SHP77 (cell line): Measurements from ENCODE around the gene KCNG4.
A peak's percentile ranks its signal among the peaks of the same experiment; 100 is the strongest.
"Not testable (repeated sequence)": the region's sequence is repeated elsewhere in the genome, so short reads cannot be mapped to it uniquely, and the experiment has no call there.

Experiments used
- DNase-seq, 2 experiments: peaks; one replicate each; lab custom pipeline; 2025; lab: John Stamatoyannopoulos, UW

The KCNG4 gene

DNA sequence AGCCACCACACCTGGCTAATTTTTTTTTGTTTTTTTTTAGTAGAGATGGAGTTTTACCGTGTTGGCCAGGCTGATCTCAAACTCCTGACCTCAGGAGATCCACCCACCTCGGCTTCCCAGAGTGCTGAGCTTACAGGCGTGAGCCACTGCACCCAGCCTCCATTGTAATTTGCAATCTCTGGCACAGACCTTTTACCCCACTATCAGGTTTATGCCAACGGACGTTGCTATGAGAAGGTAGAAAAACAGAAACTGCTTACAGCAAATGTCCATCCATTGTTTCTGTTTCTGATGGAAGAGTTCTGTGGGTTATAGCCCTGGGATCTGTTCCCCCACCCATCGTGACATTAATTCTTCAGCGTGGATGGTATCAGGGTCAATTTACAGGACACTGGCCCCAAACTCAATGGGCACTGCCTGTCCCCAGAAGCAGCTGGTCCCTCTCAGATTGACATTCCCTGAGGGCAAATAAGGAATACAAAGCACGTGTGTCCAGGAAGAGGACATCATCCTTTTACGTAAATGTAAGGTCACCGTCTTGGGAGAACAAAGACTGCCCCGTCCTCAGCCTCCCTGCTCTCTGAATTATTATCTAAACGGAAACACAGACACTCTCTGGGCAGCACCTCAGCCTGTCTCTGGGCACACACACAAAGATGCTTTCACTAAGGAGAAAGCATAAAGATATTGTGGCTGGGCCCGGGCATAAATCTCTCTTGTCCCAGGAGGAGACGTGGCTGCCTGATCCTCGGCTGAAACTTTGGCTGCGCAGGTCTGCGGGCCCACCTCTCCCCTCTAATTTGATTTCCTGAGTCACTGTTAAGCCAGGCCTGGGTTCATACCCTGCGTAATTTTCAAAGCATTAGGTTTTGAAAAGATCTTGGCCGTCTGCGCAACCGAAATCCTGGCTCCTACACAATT lies 5.2 kb downstream of the KCNG4 start:
- no peak for DNase-seq

DNA sequence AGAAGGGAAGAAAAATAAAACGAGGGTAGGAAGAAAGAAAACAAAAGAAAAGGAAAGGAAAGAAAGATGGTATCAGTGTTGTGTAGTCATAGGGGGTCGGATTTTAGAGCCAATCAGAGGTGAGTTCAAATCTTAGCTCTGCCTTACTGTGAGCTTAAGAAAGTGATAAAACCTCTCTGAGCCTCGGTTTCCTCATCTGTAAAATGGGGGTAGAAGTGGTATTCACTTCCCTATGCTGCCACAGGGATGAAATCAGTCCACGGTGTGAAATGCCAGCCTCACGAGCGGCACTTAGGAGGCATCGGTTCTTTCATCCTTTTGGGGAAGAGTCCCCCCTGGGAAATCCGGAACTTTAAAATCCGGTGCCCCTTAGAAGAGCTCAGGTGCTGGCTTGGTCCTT lies 6.1 kb downstream of the KCNG4 start:
- DNase-seq: no peak

DNA sequence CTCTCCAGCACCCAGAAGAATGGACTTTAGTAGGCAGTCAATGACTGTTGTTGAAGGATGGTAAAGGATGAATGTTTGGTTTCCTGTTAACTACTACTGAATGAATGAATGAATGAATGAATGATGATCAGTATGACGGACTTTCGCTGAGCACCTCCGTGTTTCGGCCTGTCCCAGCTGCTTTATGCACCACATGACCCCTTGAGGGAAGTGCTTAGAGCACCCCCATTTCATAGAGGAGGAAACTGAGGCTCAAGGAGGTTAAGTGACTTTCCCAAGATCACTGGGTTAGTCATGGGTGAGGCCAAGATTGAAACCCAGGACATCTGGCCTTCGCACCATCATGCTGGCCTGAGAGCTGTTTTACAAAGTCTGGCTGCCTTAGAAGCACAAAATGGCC lies 6.8 kb downstream of the KCNG4 start:
- no peak for DNase-seq

- no peak for DNase-seq
Measured at GRCh38 chr16:84232060-84232459, 7.8 kb downstream of the KCNG4 start.

- DNase-seq: no peak
Measured at GRCh38 chr16:84229471-84229870, 10.3 kb downstream of the KCNG4 start.

- peak; percentile 19 to 28 for DNase-seq
Measured at GRCh38 chr16:84228256-84228838, 11.5 kb downstream of the KCNG4 start.

DNA sequence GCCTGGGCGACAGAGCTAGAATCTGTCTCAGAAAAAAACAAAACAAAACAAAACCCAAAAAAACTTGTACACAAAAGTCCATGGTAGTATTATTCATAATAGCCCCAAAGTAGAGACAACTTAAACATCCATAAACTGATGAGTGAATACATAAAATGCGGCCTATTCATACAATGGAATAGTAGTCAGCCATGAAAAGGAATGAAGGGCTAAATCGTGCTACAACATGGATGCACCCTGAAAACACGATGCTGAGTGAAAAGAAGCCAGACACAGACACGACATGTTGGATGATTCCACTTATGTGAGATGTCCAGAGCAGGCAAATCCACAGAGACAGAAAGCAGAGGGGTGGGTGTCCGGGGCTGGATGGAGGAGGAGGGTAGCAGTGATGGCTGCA lies 12.3 kb downstream of the KCNG4 start:
- no peak for DNase-seq

DNA sequence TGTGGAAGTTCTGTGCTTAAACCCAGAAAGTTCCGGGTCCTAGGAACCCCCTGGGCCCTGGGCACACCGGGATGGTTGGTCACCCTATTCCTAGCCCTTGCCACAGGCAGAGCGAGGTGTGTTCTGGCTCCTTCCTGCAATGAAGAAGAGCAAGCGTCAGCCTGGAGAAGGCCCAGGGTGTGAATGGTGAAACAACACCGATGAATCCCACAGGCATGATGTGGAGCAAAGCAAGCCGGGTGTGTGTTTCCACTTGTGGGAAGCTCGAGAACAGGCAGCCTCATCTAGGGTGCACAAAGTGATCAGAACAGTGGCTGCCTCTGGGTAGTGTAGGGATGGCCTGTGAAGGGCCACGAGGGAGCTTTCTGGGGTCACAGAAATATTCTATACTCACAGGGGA lies 13.8 kb downstream of the KCNG4 start:
- DNase-seq: no peak

DNA sequence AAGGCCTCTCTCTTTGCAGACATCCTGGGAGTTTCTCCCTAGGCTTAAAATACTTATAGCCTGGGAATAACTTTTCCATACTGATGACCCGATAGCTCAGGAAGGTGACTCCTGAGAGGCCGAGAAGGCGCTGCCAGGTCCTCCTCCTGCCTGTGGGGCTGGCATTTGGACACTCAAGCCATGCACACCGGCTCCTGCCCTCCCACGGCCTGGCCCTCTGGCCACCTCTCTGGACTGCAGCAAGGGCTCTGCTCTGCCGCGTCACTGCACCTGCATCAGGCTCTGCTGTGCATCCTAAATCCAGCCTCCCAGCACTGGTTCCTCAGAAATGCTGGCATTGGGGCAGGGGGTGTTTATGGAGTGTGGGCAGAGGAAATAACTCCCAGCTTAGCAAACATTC lies 14.2 kb downstream of the KCNG4 start:
- no peak for DNase-seq

GRCh38 chr16:84225126-84225525 lies 14.7 kb downstream of the KCNG4 start:
- no peak for DNase-seq

- no peak for DNase-seq
Measured at GRCh38 chr16:84224554-84224953, 15.3 kb downstream of the KCNG4 start.

GRCh38 chr16:84223456-84223855 lies 16.4 kb downstream of the KCNG4 start:
- no peak for DNase-seq

- DNase-seq: no peak
Measured at GRCh38 chr16:84220851-84221250, 19.0 kb downstream of the KCNG4 start.

- DNase-seq: no peak
Measured at GRCh38 chr16:84218956-84219355, 20.9 kb downstream of the KCNG4 start.

DNA sequence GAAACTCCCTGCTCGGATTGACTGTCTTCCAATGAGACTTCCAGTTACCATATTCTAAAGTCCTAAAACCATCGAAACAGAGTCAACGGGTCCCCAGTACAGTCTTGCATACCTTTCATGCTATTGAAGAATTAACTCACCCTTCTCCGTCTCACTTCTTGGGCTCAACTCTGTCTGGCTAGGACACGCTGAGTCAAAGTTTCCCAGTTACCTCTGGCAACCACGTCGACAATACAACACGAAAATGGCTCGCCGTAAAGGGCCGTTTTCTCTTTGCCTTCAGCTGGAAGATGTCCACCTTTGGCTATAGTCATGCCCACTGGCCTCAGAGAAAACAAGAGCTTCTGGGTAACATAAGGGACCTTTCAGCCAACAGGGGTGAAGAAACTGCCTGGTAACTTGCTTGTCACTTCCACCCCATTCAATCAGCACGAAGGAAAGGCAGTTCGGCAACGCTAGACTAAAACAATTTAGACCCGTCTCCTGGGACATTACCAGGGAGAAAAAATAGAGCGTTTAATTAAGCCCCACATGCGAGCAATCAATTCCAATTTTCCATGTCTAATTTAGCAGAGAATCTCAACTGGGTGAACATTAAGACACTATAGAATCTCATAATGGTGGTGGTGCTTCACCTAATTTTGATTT lies 21.5 kb downstream of the KCNG4 start:
- no peak for DNase-seq

GRCh38 chr16:84216144-84216543 lies 23.7 kb downstream of the KCNG4 start:
- DNase-seq: not testable (repeated sequence)

DNA sequence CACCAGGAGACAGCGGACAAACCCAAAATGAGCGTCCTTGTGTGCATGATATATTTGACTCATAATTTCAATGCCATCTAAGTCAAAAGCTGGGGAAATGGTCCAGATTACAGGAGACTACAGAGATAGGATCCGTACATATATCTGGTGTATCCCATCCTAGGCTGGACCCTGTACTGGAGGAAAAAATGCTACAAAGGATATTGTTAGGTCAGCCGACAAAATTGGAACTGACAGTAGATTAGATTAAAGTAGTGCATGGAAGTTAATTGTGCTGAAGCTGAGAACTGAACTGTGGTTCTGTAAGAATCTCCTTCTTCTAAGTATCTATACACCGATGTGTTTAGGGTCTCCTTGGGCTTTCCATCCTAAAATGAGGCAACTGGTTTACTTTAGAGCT lies 24.3 kb downstream of the KCNG4 start:
- no peak for DNase-seq

GRCh38 chr16:84214451-84215066 lies 25.3 kb downstream of the KCNG4 start:
- no peak for DNase-seq

GRCh38 chr16:84212631-84213030 lies 27.2 kb downstream of the KCNG4 start:
- no peak for DNase-seq

GRCh38 chr16:84212154-84212553 lies 27.7 kb downstream of the KCNG4 start:
- DNase-seq: no peak

GRCh38 chr16:84209989-84210388 lies 29.8 kb downstream of the KCNG4 start:
- no peak for DNase-seq

DNA sequence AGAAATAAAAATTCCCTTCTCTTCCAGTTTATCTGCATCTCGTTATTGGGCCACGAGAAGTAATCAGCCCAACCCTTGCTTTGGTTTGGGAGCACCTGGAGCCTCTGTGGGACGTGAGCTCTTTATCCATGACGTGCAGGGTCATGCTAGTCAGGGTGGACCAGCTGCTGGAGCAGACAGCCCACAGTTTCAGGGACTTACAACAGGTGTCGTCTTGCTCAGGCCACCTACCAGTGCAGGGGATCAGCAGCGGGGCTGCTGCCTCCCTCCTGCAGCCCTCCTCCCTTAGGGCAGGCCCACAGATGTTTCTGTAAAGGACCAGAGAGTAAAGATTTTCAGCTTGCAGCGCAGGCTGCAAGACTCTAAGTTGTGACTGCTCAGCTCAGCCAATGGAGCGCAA lies 31.9 kb downstream of the KCNG4 start:
- DNase-seq: peak in 1 of 2 experiments; percentile 36

DNA sequence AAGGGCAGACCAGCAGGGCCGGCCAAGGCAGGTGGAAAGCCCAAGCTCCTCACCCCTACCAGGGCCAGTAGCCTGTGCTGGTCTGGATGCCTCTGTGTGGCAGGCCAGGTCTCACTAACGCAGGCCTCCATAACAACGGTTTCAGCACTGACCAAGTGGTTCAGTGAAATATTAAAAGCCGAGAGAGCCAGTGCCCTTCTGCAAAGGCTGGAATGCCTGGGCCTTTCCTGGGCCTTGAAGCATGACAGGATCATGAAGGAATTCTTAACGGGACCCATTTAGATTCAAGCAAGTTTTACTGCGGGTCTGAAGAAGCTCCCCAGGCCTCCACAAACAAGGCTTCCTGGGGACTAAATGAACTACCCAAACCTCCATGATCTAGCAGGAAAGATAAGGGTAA lies 32.6 kb downstream of the KCNG4 start:
- DNase-seq: no peak
